ENCODE data around the gene MYLK4.

The MYLK4 gene

GRCh38 chr6:2624177-2624576 lies 126.5 kb downstream of the MYLK4 start:
- no peak for DNase-seq

GRCh38 chr6:2623295-2623694 lies 127.4 kb downstream of the MYLK4 start:
- no peak for DNase-seq

DNA sequence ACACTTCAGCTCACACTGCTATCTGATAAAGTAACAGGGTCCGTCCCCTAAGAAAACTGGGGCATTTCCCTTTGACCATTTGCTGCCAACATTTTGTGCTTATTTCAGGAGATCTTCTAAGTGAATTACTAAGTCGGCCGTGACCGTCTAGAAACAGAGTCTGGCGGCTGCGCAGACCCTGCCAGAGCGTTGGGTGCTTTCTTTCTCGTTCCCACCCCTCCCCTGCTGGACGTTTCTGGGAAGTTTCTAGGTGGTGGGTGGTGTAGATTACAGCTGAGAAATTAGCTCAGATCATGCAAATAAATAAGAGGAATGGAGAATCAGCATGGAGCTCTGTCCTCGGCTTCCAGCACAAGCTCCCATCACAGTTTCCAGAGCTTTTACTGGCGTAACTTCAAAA lies 128.1 kb downstream of the MYLK4 start:
- no peak for DNase-seq

- no peak for DNase-seq
These were observed 131.1 kb downstream of the MYLK4 start for GRCh38 chr6:2619651-2620050.

DNA sequence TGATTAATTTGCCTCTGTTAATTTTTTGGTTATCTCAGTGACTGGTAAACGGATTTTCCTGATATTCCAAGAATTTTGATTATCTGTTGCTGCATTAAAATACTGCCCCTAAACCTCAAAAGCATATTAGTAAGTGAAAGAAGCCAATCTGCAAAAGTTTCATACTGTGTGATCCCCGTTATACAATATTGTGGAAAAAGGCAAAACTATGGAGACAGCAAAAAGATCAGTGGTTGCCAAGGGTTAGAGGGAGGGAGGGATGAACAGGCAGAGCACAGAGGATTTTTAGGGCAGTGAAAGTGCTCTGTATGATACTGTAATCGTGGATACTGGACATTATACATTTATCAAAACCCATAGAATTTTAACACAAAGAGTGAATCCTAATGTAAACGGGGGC lies 133.0 kb downstream of the MYLK4 start:
- no peak for DNase-seq

DNA sequence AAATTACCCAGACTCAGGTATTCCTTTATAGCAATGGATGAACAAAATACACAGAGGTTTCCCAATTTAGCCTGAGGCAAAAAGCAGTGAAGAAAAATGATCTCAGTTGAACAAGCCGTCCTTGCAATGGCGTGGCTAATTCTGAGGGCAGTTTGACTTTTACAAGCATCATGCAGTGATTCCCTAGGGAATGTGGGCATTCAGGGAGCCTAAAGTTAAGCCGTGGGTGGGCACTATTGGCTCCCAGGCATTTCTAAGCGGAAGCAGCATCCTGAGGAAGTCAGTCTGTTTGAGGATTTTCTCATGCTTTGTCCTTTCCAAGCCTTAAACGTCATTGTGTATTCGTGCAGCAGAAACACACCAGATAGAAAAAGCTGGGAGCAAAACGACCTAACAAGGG lies 133.9 kb downstream of the MYLK4 start:
- no peak for DNase-seq

DNA sequence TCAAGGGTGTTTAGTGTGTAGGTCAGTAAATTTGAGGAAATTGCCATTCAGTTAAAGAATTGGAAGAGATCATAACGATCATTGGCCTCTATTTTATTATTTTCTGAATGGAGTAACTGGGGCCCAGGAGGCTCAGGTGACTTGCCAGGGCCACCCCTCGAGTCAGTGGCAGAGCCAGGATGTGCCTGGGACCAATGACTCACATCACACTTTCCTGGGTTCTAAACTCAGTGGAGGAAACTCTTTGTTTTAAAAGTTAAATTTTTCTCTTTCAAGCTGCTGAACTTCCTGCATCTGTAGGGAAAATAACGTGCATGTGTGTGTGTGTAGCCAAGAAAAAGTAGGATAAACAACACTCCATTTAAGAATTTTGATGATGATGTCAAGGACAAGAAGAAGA lies 135.5 kb downstream of the MYLK4 start:
- no peak for DNase-seq

DNA sequence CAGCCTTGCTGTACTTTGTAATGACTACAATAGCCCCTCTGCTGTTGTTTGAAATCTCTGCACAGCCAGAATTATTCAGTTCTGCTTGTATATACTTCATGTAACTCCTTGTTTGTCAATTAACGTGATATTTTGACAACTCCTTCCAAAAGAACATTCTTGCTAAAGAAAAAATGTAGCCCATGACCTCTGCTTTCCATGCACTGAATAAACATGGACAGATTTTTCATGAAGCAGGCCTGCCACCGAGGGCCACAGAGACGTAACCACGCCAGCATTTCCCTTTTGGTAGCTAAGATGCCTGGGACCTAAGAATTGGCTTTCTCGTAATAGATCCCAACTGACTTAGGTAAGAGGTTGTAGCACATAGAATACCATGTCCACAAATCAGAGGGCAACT lies 135.9 kb downstream of the MYLK4 start:
- no peak for DNase-seq

GRCh38 chr6:2614155-2614554 lies 136.6 kb downstream of the MYLK4 start:
- no peak for DNase-seq

All from DMS 273 treated with DMSO at 0.1 percent for 48 hours (cell line).